NCI-H2081 treated with DMSO at 0.1 percent for 48 hours (cell line): ENCODE measurements around the gene BCAS4.
"Not testable (repeated sequence)": the region's sequence is repeated elsewhere in the genome, so short reads cannot be mapped to it uniquely, and the experiment has no call there.

Experiments used
- DNase-seq: peaks from one replicate; lab custom pipeline; 2025; lab: John Stamatoyannopoulos, UW

The BCAS4 gene

GRCh38 chr20:50799176-50799889 is 4.5 kb downstream of the BCAS4 start:
- DNase-seq, result no peak

- no peak for DNase-seq
Measured at GRCh38 chr20:50799890-50800550, 5.2 kb downstream of the BCAS4 start.

- not testable (repeated sequence) for DNase-seq
Measured at GRCh38 chr20:50800986-50801746, 6.3 kb downstream of the BCAS4 start.

- DNase-seq, result no peak
Measured at GRCh38 chr20:50801747-50802125, 6.9 kb downstream of the BCAS4 start.

GRCh38 chr20:50802289-50802688 is 7.4 kb downstream of the BCAS4 start:
- no peak for DNase-seq

GRCh38 chr20:50804437-50805348 is 9.8 kb downstream of the BCAS4 start:
- DNase-seq, result no peak

GRCh38 chr20:50805349-50805684 is 10.5 kb downstream of the BCAS4 start:
- no peak for DNase-seq

GRCh38 chr20:50806126-50806768 is 11.4 kb downstream of the BCAS4 start:
- no peak for DNase-seq

- DNase-seq, result no peak
Measured at GRCh38 chr20:50810063-50810462, 15.2 kb downstream of the BCAS4 start.

GRCh38 chr20:50810842-50811241 is 16.0 kb downstream of the BCAS4 start:
- DNase-seq, result no peak

GRCh38 chr20:50813101-50813643 is 18.3 kb downstream of the BCAS4 start:
- no peak for DNase-seq

- DNase-seq, result no peak
Measured at GRCh38 chr20:50813801-50814200, 18.9 kb downstream of the BCAS4 start.

- DNase-seq, result no peak
Measured at GRCh38 chr20:50814438-50815161, 19.7 kb downstream of the BCAS4 start.

- DNase-seq, result no peak
Measured at GRCh38 chr20:50815162-50815989, 20.5 kb downstream of the BCAS4 start.

- no peak for DNase-seq
Measured at GRCh38 chr20:50817776-50818172, 22.9 kb downstream of the BCAS4 start.

- DNase-seq, result no peak
Measured at GRCh38 chr20:50819349-50819748, 24.5 kb downstream of the BCAS4 start.

- DNase-seq, result no peak
Measured at GRCh38 chr20:50820515-50821256, 25.8 kb downstream of the BCAS4 start.

- no peak for DNase-seq
Measured at GRCh38 chr20:50821257-50821921, 26.5 kb downstream of the BCAS4 start.
